ENCODE results near the gene CIITA.

The CIITA gene

GRCh38 chr16:10982465-10983150 lies 105.6 kb downstream of the CIITA start:
- Histone ChIP-seq H3K27me3 (ENCODE audit: insufficient read depth, low read length) (no peaks in the 10 kb centered on the region), H3K4me3 (ENCODE audit: low read depth, low read length, poor library complexity, severe bottlenecking) (peak overlapping the region; percentile 49), H4K20me1 (ENCODE audit: insufficient read depth, low read length) (no peaks in the 10 kb centered on the region), H3K9me3 (ENCODE audit: low read length) (no peaks in the 10 kb centered on the region), H3K36me3 (ENCODE audit: insufficient read depth, low read length) (peaks cover 13% of the 10 kb centered on the region; the same call in 1 of the 2 replicates), H3K79me2 (ENCODE audit: insufficient read depth, low read length) (no peaks in the 10 kb centered on the region), H3F3A (ENCODE audit: insufficient read depth, low read length) (no peaks in the 10 kb centered on the region), H3K4me1 (ENCODE audit: insufficient read depth, low read length, severe bottlenecking) (peaks cover 53% of the 10 kb centered on the region), H3K4me2 (ENCODE audit: low read length) (peak overlapping the region; percentile 61), H3K27ac (ENCODE audit: low read depth, low read length, poor library complexity, severe bottlenecking) (peak overlapping the region; percentile 88), H3K9ac (ENCODE audit: low read length) (peak overlapping the region; percentile 57), H3K9me2 (ENCODE audit: low read depth, low read length) (no peaks in the 10 kb centered on the region), H2AFZ (ENCODE audit: low read length) (no peak overlapping the region)
- TF ChIP-seq EZH2 (IDR thresholded peaks at IDR 0.05; ENCODE audit: borderline replicate concordance, low read length) = no peak
- no peak for TF ChIP-seq CTCF (IDR thresholded peaks at IDR 0.05; ENCODE audit: low read length)

GRCh38 chr16:10983159-10983558 lies 106.2 kb downstream of the CIITA start:
- peak overlapping the region; percentile 88 for H3K27ac ChIP-seq (ENCODE audit: low read depth, low read length, poor library complexity, severe bottlenecking)
- H2AFZ ChIP-seq (ENCODE audit: low read length) = no peak overlapping the region
- no peaks in the 10 kb centered on the region for H4K20me1 ChIP-seq (ENCODE audit: insufficient read depth, low read length)
- H3K4me2 ChIP-seq (ENCODE audit: low read length) = peak overlapping the region; percentile 61
- H3K27me3 ChIP-seq (ENCODE audit: insufficient read depth, low read length) = no peaks in the 10 kb centered on the region
- H3K79me2 ChIP-seq (ENCODE audit: insufficient read depth, low read length) = no peaks in the 10 kb centered on the region
- H3K36me3 ChIP-seq (ENCODE audit: insufficient read depth, low read length) = peaks cover 18% of the 10 kb centered on the region; the same call in 1 of the 2 replicates
- H3F3A ChIP-seq (ENCODE audit: insufficient read depth, low read length) = no peaks in the 10 kb centered on the region
- TF ChIP-seq EZH2 (IDR thresholded peaks at IDR 0.05; ENCODE audit: borderline replicate concordance, low read length) (no peak), CTCF (IDR thresholded peaks at IDR 0.05; ENCODE audit: low read length) (peak; percentile 65)
- H3K9ac ChIP-seq (ENCODE audit: low read length) = peak overlapping the region; percentile 57; the same call in 1 of the 2 replicates
- H3K9me3 ChIP-seq (ENCODE audit: low read length) = no peaks in the 10 kb centered on the region
- H3K4me1 ChIP-seq (ENCODE audit: insufficient read depth, low read length, severe bottlenecking) = peaks cover 53% of the 10 kb centered on the region
- no peaks in the 10 kb centered on the region for H3K9me2 ChIP-seq (ENCODE audit: low read depth, low read length)
- peak overlapping the region; percentile 49 for H3K4me3 ChIP-seq (ENCODE audit: low read depth, low read length, poor library complexity, severe bottlenecking)

- Histone ChIP-seq H2AFZ (ENCODE audit: low read length) (no peak overlapping the region), H3K4me2 (ENCODE audit: low read length) (0 out of 2 replicates have a peak overlapping the region, but pooled peaks have one; percentile 7), H3K27me3 (ENCODE audit: insufficient read depth, low read length) (no peaks in the 10 kb centered on the region), H3K79me2 (ENCODE audit: insufficient read depth, low read length) (no peaks in the 10 kb centered on the region), H3K36me3 (ENCODE audit: insufficient read depth, low read length) (peaks cover 31% of the 10 kb centered on the region; the same call in 1 of the 2 replicates), H3K4me1 (ENCODE audit: insufficient read depth, low read length, severe bottlenecking) (peaks cover 51% of the 10 kb centered on the region), H3K9me2 (ENCODE audit: low read depth, low read length) (no peaks in the 10 kb centered on the region), H3F3A (ENCODE audit: insufficient read depth, low read length) (no peaks in the 10 kb centered on the region), H3K9ac (ENCODE audit: low read length) (no peak overlapping the region), H3K9me3 (ENCODE audit: low read length) (no peaks in the 10 kb centered on the region), H3K4me3 (ENCODE audit: low read depth, low read length, poor library complexity, severe bottlenecking) (no peak overlapping the region), H4K20me1 (ENCODE audit: insufficient read depth, low read length) (no peaks in the 10 kb centered on the region), H3K27ac (ENCODE audit: low read depth, low read length, poor library complexity, severe bottlenecking) (peak overlapping the region; percentile 88)
- no peak for TF ChIP-seq CTCF (IDR thresholded peaks at IDR 0.05; ENCODE audit: low read length)
Observed at GRCh38 chr16:10984509-10984908, 107.5 kb downstream of the CIITA start.
